Measurements from ENCODE around the gene FAM117B. TPM values are rescaled to one million over a fixed set of nuclear protein-coding genes. Genes with fewer than 3 reads are reported as not detected.

Gene FAM117B
- total RNA-seq, 1 donor from 2014 or later, result 28.9 TPM

- peak overlapping the region; percentile 79 for H3K27ac Mint-ChIP-seq (ENCODE audit: unreplicated experiment)
- no peak for TF ChIP-seq CTCF (IDR thresholded peaks at IDR 0.05; ENCODE audit: partially characterized antibody, unreplicated experiment)
- DNase-seq, result no peak
- H3K4me1 Mint-ChIP-seq (ENCODE audit: low read depth, unreplicated experiment), result peaks cover 5% of the 10 kb centered on the region
- peak overlapping the region; percentile 92 for H3K4me3 Mint-ChIP-seq (ENCODE audit: unreplicated experiment)
- peaks cover 7% of the 10 kb centered on the region for H3K9me3 Mint-ChIP-seq (ENCODE audit: unreplicated experiment)
- H3K27me3 Mint-ChIP-seq (ENCODE audit: unreplicated experiment), result peaks cover 9% of the 10 kb centered on the region
- no peaks in the 10 kb centered on the region for H3K36me3 Mint-ChIP-seq (ENCODE audit: unreplicated experiment)
Measured at GRCh38 chr2:202636213-202636513, 1.4 kb downstream of the FAM117B start.

GRCh38 chr2:202638721-202639120 is 4.0 kb downstream of the FAM117B start:
- H3K4me3 Mint-ChIP-seq (ENCODE audit: unreplicated experiment), result no peak overlapping the region
- no peak overlapping the region for H3K27ac Mint-ChIP-seq (ENCODE audit: unreplicated experiment)
- H3K27me3 Mint-ChIP-seq (ENCODE audit: unreplicated experiment), result peaks cover 9% of the 10 kb centered on the region
- no peak for TF ChIP-seq CTCF (IDR thresholded peaks at IDR 0.05; ENCODE audit: partially characterized antibody, unreplicated experiment)
- DNase-seq, result no peak
- H3K4me1 Mint-ChIP-seq (ENCODE audit: low read depth, unreplicated experiment), result peaks cover 5% of the 10 kb centered on the region
- H3K9me3 Mint-ChIP-seq (ENCODE audit: unreplicated experiment), result peaks cover 4% of the 10 kb centered on the region
- H3K36me3 Mint-ChIP-seq (ENCODE audit: unreplicated experiment), result no peaks in the 10 kb centered on the region

GRCh38 chr2:202639231-202639630 is 4.5 kb downstream of the FAM117B start:
- TF ChIP-seq CTCF (IDR thresholded peaks at IDR 0.05; ENCODE audit: partially characterized antibody, unreplicated experiment), result no peak
- Mint-ChIP-seq H3K4me1 (ENCODE audit: low read depth, unreplicated experiment) (peaks cover 7% of the 10 kb centered on the region), H3K4me3 (ENCODE audit: unreplicated experiment) (no peak overlapping the region), H3K9me3 (ENCODE audit: unreplicated experiment) (peaks cover 4% of the 10 kb centered on the region), H3K27ac (ENCODE audit: unreplicated experiment) (no peak overlapping the region), H3K27me3 (ENCODE audit: unreplicated experiment) (peaks cover 9% of the 10 kb centered on the region), H3K36me3 (ENCODE audit: unreplicated experiment) (no peaks in the 10 kb centered on the region)
- DNase-seq, result no peak

DNA sequence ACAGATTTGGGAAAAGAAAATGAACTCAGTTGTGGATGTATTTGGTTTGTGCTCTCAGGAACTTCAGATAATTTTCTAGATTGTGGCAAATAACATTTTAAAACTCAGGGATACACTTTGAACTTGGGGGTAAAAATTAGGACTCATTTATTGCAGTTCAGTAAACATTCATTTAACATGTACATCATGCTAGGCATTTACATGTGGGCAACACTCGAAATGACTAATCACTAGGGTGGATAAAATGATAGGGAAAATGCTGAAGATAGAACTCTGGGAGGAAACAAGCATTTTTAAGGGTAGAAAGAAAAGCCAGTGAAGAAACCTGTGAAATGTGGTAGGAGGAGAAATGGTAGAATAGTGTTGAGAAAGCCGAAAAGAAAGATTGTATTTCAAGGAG is 7.8 kb downstream of the FAM117B start:
- no peak overlapping the region for H3K27ac Mint-ChIP-seq (ENCODE audit: unreplicated experiment)
- H3K36me3 Mint-ChIP-seq (ENCODE audit: unreplicated experiment), result no peaks in the 10 kb centered on the region
- TF ChIP-seq CTCF (IDR thresholded peaks at IDR 0.05; ENCODE audit: partially characterized antibody, unreplicated experiment), result no peak
- no peaks in the 10 kb centered on the region for H3K9me3 Mint-ChIP-seq (ENCODE audit: unreplicated experiment)
- peaks cover 6% of the 10 kb centered on the region for H3K4me1 Mint-ChIP-seq (ENCODE audit: low read depth, unreplicated experiment)
- no peak for DNase-seq
- H3K27me3 Mint-ChIP-seq (ENCODE audit: unreplicated experiment), result no peaks in the 10 kb centered on the region
- H3K4me3 Mint-ChIP-seq (ENCODE audit: unreplicated experiment), result no peak overlapping the region

DNA sequence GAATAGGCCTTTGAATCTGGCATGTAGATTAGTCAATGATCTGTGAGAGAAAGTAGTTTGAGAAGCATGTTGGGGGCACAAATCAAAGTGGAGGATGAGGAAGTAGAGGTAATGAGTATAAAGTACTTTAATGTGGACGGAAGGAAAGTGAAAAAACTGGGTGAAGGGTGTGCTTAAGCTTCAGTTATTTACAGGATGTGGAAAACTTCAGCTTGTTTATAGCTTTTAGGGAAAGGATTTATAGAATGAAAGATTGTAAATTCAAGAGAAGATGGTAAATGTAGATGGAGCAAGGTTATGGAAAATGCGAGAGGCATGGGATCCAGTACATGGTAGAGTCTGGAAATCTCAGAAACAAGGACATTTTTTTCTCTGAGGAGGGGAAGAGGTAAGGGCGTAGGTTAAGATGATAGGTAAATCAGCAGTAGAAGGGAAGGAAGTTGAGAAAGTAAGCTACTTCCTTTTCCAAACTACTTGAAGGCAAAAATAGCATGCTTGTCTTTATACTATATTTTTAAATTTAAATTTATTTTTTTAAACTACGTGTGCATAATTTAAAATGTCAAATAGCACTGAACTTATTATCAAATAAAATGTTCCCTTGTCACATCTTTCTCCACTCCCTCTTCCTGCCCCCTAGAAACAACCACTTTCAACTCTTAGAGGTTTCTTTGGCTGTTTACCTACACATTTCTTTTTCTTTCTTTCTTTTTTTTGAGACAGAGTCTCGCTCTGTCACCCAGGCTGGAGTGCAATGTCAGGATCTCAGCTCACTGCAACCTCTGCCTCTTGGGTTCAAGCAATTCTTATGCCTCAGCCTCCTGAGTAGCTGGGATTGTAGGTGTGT is 8.5 kb downstream of the FAM117B start:
- no peaks in the 10 kb centered on the region for H3K9me3 Mint-ChIP-seq (ENCODE audit: unreplicated experiment)
- no peak for TF ChIP-seq CTCF (IDR thresholded peaks at IDR 0.05; ENCODE audit: partially characterized antibody, unreplicated experiment)
- no peak overlapping the region for H3K27ac Mint-ChIP-seq (ENCODE audit: unreplicated experiment)
- peaks cover 6% of the 10 kb centered on the region for H3K4me1 Mint-ChIP-seq (ENCODE audit: low read depth, unreplicated experiment)
- H3K36me3 Mint-ChIP-seq (ENCODE audit: unreplicated experiment), result no peaks in the 10 kb centered on the region
- no peak for DNase-seq
- H3K4me3 Mint-ChIP-seq (ENCODE audit: unreplicated experiment), result no peak overlapping the region
- H3K27me3 Mint-ChIP-seq (ENCODE audit: unreplicated experiment), result no peaks in the 10 kb centered on the region
